Gastroesophageal sphincter (tissue), 4 donors: Measurements from ENCODE around the gene RAB35. TPM values are rescaled to one million over a fixed set of nuclear protein-coding genes. Genes with fewer than 3 reads are reported as not detected.

Experiments
- ATAC-seq: fragments of 150-250 bp; one replicate; pipeline ENCODE4 v1.9.1; 2016; ENCODE audit warnings: mild to moderate bottlenecking, moderate library complexity
- H3K27ac ChIP-seq, 4 donors: fragments of 200-600 bp; sonication (generic) in 3 of 4; 1 replicate in 3 of 4; 2 replicates in 1 of 4; pipeline ENCODE4 v1.5.1; 2016 to 2019
- H3K27me3 ChIP-seq: fragments of 200-600 bp; sonication (generic); one replicate; pipeline ENCODE4 v1.5.1; 2019
- H3K36me3 ChIP-seq, 2 donors: fragments of 200-600 bp; sonication (generic); one replicate each; pipeline ENCODE4 v1.5.1; 2019; ENCODE audit warnings: control low read depth in 1 of 2
- H3K4me1 ChIP-seq, 3 donors: fragments of 200-600 bp; sonication (generic); 1 replicate in 2 of 3; 2 replicates in 1 of 3; pipeline ENCODE4 v1.5.1; 2016 to 2019; ENCODE audit warnings: control low read depth in 2 of 3
- H3K4me3 ChIP-seq, 2 donors: fragments of 200-600 bp; sonication (generic); one replicate each; pipeline ENCODE4 v1.5.1; 2019; ENCODE audit warnings: mild to moderate bottlenecking in 1 of 2, moderate library complexity in 1 of 2
- H3K9me3 ChIP-seq, 3 donors: fragments of 200-600 bp; sonication (generic); one replicate each; pipeline ENCODE4 v1.5.1; 2017 to 2019; ENCODE audit warnings: control low read depth in 2 of 3
- EP300 ChIP-seq: sonication (generic); formaldehyde crosslinking; IDR thresholded peaks from one replicate; pipeline ENCODE4 v1.6.1; 2017; ENCODE audit warnings: antibody characterized with exemption, mild to moderate bottlenecking
- POLR2A ChIP-seq, 2 donors: fragments of 450-650 bp; IDR thresholded peaks; one replicate each; pipeline ENCODE4 v1.6.1; 2017; ENCODE audit warnings: antibody characterized with exemption in 2 of 2, mild to moderate bottlenecking in 2 of 2, moderate library complexity in 1 of 2
- POLR2AphosphoS5 ChIP-seq: sonication (generic); formaldehyde crosslinking; IDR thresholded peaks from one replicate; pipeline ENCODE4 v1.6.1; 2017; ENCODE audit warnings: antibody characterized with exemption
- WGBS, 2 donors: methylation state at CpG; one replicate each; pipeline ENCODE4 v1.1.5; 2018; ENCODE audit warnings: low coverage in 1 of 2; 5-methylcytosine and 5-hydroxymethylcytosine counted together
- total RNA-seq, 4 donors: library from RNA; depleted of rRNA; stranded (reverse); fragments of >200 nt; gene quantifications; one replicate each; pipeline ENCODE4 v1.1.0, GENCODE V29; 2016
- TF ChIP-seq, protein P1 (sequence below), 4 experiments: fragments of 200-600 bp in 2 of 4; fragments of 450-650 bp in 2 of 4; sonication (generic) in 1 of 4; IDR thresholded peaks; one replicate each; pipeline ENCODE4 v1.5.1; 2017 to 2019; ENCODE audit warnings: antibody characterized with exemption in 4 of 4, mild to moderate bottlenecking in 2 of 4, moderate library complexity in 2 of 4

Gene RAB35
- total RNA-seq, 4 donors from 2014 or later = 37.5 to 42.3 (median 41.7) TPM

DNA sequence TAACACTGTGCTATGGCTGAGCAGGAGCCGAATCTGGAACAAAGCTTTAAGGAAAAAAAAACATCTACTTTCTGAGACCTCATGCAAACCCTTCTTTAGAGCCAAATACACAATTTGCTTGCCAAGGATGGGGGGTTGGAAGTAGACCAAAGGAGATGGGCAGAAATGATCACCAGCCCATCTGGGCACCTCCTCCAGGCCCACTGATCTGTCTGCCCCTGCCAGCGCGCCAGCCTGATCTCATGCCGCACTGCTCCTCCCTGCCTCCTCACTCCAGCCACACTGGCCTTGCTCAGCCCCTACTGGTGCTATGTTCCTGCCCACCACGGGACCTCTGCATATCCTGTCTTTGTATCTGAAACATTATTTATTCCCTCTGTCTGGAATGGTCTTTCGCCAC lies 24.8 kb upstream of the RAB35 start:
- TF ChIP-seq EP300 (no peak), POLR2AphosphoS5 (no peak), POLR2A (IDR thresholded peaks at IDR 0.05) (no peak)
- TF ChIP-seq, protein P1, sequence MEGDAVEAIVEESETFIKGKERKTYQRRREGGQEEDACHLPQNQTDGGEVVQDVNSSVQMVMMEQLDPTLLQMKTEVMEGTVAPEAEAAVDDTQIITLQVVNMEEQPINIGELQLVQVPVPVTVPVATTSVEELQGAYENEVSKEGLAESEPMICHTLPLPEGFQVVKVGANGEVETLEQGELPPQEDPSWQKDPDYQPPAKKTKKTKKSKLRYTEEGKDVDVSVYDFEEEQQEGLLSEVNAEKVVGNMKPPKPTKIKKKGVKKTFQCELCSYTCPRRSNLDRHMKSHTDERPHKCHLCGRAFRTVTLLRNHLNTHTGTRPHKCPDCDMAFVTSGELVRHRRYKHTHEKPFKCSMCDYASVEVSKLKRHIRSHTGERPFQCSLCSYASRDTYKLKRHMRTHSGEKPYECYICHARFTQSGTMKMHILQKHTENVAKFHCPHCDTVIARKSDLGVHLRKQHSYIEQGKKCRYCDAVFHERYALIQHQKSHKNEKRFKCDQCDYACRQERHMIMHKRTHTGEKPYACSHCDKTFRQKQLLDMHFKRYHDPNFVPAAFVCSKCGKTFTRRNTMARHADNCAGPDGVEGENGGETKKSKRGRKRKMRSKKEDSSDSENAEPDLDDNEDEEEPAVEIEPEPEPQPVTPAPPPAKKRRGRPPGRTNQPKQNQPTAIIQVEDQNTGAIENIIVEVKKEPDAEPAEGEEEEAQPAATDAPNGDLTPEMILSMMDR (IDR thresholded peaks at IDR 0.05) = no peak
- Histone ChIP-seq H3K36me3 (peaks cover 0 to 100% of the 10 kb centered on the region in 2 donors), H3K9me3 (no peaks in the 10 kb centered on the region), H3K27ac (no peak overlapping the region), H3K4me3 (no peak overlapping the region), H3K4me1 (no peaks in the 10 kb centered on the region), H3K27me3 (no peaks in the 10 kb centered on the region)
- ATAC-seq = no peak
- 86 to 87% methylated on average over 4 to 6 of the region's 6 CpGs for WGBS, 2 donors

DNA sequence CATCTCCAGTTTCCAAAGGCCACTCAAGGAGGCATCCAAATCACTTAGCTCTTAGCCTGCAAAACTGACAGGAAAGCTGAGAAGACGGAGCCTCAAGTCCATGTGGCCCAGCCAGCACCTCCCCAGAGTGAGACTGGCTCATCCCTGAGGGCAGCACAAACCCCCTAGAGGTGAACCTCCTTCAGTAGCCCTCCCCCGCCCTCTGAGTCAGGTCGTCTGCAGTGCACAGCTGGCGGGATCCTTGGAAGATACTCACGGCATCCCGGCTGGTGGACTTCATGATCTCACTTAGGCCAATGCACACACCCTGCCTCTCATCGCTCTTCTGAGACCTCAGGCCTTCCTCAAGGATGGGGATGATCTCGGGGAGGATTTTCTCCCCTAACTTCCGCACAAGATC lies 24.1 kb upstream of the RAB35 start:
- H3K36me3 ChIP-seq = peaks cover 0 to 100% of the 10 kb centered on the region in 2 donors

DNA sequence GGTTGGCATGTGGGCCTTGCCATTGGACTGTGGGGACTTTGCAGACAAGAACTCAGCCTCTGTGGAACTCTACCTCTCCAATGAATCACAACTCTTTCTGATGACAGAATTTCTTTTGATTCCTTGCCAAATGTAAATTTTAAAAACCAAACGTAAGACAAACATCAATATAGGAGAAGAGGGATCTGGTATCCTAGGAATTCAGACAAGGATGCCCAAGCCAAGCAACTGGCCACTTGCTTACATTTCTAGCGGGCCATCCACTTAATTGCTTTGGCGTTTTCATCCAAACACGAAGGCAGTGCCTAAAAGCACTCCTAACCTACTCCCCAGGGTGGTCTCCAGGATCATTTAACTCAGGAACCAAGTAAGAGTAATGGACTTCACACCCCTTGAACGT lies 23.4 kb upstream of the RAB35 start:
- no peak for ATAC-seq
- H3K27ac ChIP-seq = no peak overlapping the region
- WGBS, 2 donors = 77% methylated on average over 5 of the region's 5 CpGs; no CpG with 5 or more reads in 1 of the 2 donors
- no peaks in the 10 kb centered on the region for H3K27me3 ChIP-seq
- H3K4me3 ChIP-seq = no peak overlapping the region
- H3K9me3 ChIP-seq = no peaks in the 10 kb centered on the region
- TF ChIP-seq POLR2AphosphoS5 = no peak
- no peak for TF ChIP-seq POLR2A (IDR thresholded peaks at IDR 0.05)
- TF ChIP-seq EP300 = no peak
- TF ChIP-seq, protein P1 (IDR thresholded peaks at IDR 0.05) = no peak
- peaks cover 0 to 100% of the 10 kb centered on the region in 2 donors for H3K36me3 ChIP-seq
- no peaks in the 10 kb centered on the region for H3K4me1 ChIP-seq

More for the DNA sequence above, 24.1 kb upstream of the RAB35 start:
- H3K27ac ChIP-seq = no peak overlapping the region
- no peak for TF ChIP-seq EP300
- TF ChIP-seq, protein P1 (IDR thresholded peaks at IDR 0.05) = no peak
- no peak for TF ChIP-seq POLR2AphosphoS5
- ATAC-seq = no peak
- H3K4me3 ChIP-seq = no peak overlapping the region
- WGBS, 2 donors = 88 to 100% methylated on average over 3 to 5 of the region's 9 CpGs
- no peaks in the 10 kb centered on the region for H3K4me1 ChIP-seq
- H3K9me3 ChIP-seq = no peaks in the 10 kb centered on the region
- H3K27me3 ChIP-seq = no peaks in the 10 kb centered on the region

DNA sequence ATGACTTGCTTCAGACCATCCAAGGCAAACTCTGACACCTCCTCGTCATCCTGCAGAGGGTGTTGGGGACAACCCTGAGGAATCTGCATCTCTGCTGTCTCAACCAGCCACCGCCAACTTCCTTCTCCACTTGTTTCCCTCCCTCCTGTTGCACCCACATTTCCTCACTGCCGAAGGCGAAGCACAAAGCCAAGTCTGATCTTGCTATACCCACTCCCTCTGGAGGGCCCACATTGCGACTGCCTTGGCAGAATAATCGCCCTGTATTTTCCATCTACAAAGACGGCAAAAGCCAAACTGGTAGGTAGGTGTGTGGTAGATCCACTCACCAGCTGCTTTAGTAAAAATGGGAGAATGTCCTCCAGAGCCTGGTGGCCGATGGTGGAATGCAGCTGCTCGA lies 21.8 kb upstream of the RAB35 start:
- H3K4me1 ChIP-seq = no peaks in the 10 kb centered on the region
- no peak overlapping the region for H3K27ac ChIP-seq
- ATAC-seq = no peak
- no peak overlapping the region for H3K4me3 ChIP-seq
- no peaks in the 10 kb centered on the region for H3K9me3 ChIP-seq
- H3K27me3 ChIP-seq = no peaks in the 10 kb centered on the region
- peaks cover 0 to 100% of the 10 kb centered on the region in 2 donors for H3K36me3 ChIP-seq
- WGBS, 2 donors = 80 to 88% methylated on average over 4 to 7 of the region's 9 CpGs
- TF ChIP-seq POLR2A (IDR thresholded peaks at IDR 0.05) (no peak), EP300 (no peak)

DNA sequence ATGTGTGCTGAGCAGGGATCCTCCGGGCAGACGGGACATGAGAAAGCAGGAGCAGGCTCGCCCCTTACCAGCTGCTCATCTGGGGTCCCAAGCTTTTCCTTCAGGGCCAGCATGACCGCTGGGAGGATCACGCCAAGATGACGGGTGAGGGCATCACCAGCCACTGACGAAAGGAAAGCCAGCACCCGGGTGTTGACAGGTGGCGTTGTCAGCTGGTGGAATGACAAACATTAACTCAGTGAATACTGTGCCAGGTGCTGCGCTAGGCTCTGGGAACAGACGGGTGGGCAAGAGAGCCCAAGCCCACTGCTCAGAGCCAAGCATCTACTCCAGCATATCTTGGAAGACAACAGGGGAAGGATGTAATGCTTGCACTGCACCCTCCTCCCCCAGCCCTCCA lies 21.3 kb upstream of the RAB35 start:
- Histone ChIP-seq H3K4me3 (no peak overlapping the region), H3K36me3 (peaks cover 0 to 100% of the 10 kb centered on the region in 2 donors), H3K27me3 (no peaks in the 10 kb centered on the region), H3K4me1 (no peaks in the 10 kb centered on the region), H3K27ac (no peak overlapping the region), H3K9me3 (no peaks in the 10 kb centered on the region)
- WGBS, 2 donors = 81% methylated on average over 7 of the region's 11 CpGs; no CpG with 5 or more reads in 1 of the 2 donors
- no peak for ATAC-seq
- no peak for TF ChIP-seq POLR2A (IDR thresholded peaks at IDR 0.05)
- no peak for TF ChIP-seq POLR2AphosphoS5
- no peak for TF ChIP-seq EP300
- TF ChIP-seq, protein P1 (IDR thresholded peaks at IDR 0.05) = no peak
